ENCODE measurements around the gene XRCC1.

Gene XRCC1

DNA sequence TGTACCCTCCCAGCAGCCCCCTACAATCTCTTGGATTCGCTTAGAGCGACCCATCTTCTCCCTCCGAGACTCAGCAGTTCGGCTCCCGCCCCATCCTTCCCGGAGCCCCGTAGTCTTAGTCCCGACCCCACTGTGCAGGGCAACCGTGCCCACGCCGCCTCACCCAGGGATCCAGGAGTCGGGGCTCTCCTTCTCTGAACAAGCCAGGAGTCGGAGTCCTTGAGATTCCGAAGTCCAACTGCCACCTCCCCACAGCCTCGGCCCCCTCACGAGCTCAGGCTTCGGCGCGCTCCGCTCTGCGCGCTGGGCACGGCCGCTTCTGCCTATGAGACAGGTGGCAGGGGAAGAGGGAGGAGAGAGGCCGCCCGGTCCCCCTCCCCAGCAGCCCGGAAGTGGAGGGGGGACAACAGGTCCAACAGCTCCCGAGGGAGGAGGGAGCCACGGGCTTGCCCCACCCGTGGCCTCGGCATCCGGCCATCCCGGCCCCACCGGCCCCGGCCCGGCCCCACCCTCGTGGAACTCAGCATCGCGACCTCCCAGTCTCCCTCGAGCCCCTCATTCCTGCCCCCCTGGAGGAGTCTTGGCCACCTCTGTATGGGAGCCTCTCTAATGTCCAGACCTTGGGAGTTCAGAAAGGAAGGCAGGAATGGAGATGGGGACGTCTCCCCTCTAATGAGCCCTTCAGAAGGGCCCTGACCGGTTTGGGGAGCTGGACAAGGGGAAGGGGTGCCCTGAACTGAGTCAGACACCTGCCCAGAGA, 70.7 kb downstream of the XRCC1 start, which contains the start of gene PHLDB3 (continued):
- TF ChIP-seq, protein P1, sequence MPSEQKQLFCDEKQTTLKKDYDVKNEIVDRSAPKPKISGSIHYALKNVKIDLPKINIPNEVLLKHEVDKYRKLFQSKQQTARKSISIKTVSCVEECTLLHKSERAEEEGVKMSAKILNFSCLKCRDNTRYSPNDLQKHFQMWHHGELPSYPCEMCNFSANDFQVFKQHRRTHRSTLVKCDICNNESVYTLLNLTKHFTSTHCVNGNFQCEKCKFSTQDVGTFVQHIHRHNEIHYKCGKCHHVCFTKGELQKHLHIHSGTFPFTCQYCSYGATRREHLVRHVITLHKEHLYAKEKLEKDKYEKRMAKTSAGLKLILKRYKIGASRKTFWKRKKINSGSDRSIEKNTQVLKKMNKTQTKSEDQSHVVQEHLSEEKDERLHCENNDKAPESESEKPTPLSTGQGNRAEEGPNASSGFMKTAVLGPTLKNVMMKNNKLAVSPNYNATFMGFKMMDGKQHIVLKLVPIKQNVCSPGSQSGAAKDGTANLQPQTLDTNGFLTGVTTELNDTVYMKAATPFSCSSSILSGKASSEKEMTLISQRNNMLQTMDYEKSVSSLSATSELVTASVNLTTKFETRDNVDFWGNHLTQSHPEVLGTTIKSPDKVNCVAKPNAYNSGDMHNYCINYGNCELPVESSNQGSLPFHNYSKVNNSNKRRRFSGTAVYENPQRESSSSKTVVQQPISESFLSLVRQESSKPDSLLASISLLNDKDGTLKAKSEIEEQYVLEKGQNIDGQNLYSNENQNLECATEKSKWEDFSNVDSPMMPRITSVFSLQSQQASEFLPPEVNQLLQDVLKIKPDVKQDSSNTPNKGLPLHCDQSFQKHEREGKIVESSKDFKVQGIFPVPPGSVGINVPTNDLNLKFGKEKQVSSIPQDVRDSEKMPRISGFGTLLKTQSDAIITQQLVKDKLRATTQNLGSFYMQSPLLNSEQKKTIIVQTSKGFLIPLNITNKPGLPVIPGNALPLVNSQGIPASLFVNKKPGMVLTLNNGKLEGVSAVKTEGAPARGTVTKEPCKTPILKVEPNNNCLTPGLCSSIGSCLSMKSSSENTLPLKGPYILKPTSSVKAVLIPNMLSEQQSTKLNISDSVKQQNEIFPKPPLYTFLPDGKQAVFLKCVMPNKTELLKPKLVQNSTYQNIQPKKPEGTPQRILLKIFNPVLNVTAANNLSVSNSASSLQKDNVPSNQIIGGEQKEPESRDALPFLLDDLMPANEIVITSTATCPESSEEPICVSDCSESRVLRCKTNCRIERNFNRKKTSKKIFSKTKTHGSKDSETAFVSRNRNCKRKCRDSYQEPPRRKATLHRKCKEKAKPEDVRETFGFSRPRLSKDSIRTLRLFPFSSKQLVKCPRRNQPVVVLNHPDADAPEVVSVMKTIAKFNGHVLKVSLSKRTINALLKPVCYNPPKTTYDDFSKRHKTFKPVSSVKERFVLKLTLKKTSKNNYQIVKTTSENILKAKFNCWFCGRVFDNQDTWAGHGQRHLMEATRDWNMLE (tag by site-specific recombination; conservative IDR thresholded peaks at IDR 0.05; ENCODE audit: low read depth) = no peak; the same call in 1 of the 2 replicates
- TF ChIP-seq KLF7 (tag by site-specific recombination; IDR thresholded peaks at IDR 0.05; ENCODE audit: borderline replicate concordance) = peak; percentile 63
- no peak for TF ChIP-seq ZNF571 (tag by site-specific recombination; IDR thresholded peaks at IDR 0.05)
- TF ChIP-seq ZNF239 (tag by site-specific recombination; IDR thresholded peaks at IDR 0.05) = 0 out of 2 replicates have a peak, but pooled peaks have one; percentile 25
- TF ChIP-seq, protein P2, sequence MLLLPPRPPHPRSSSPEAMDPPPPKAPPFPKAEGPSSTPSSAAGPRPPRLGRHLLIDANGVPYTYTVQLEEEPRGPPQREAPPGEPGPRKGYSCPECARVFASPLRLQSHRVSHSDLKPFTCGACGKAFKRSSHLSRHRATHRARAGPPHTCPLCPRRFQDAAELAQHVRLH (tag by site-specific recombination; IDR thresholded peaks at IDR 0.05) = no peak
- no peak for TF ChIP-seq ZNF768 (tag by site-specific recombination; IDR thresholded peaks at IDR 0.05)
- no peak for TF ChIP-seq ZNF133 (tag by site-specific recombination; IDR thresholded peaks at IDR 0.05)
- no peak for TF ChIP-seq ZNF654 (tag by site-specific recombination; IDR thresholded peaks at IDR 0.05; ENCODE audit: low read depth)
- no peak for TF ChIP-seq ZSCAN23 (tag by site-specific recombination; IDR thresholded peaks at IDR 0.05)
- no peak for TF ChIP-seq ZNF155 (tag by site-specific recombination; IDR thresholded peaks at IDR 0.05)
- no peak for TF ChIP-seq ZNF350 (tag by site-specific recombination; IDR thresholded peaks at IDR 0.05)
- no peak for TF ChIP-seq ZNF138 (tag by site-specific recombination; IDR thresholded peaks at IDR 0.05; ENCODE audit: borderline replicate concordance)
- TF ChIP-seq ZNF121 (tag by site-specific recombination; IDR thresholded peaks at IDR 0.05) = no peak
- TF ChIP-seq MEIS1 (CRISPR knock-in tag; IDR thresholded peaks at IDR 0.05; ENCODE audit: borderline replicate concordance) = no peak
- peak; percentile 84 for TF ChIP-seq ZNF341 (tag by site-specific recombination; IDR thresholded peaks at IDR 0.05; ENCODE audit: low read depth)
- TF ChIP-seq, protein P3, sequence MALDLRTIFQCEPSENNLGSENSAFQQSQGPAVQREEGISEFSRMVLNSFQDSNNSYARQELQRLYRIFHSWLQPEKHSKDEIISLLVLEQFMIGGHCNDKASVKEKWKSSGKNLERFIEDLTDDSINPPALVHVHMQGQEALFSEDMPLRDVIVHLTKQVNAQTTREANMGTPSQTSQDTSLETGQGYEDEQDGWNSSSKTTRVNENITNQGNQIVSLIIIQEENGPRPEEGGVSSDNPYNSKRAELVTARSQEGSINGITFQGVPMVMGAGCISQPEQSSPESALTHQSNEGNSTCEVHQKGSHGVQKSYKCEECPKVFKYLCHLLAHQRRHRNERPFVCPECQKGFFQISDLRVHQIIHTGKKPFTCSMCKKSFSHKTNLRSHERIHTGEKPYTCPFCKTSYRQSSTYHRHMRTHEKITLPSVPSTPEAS (tag by site-specific recombination; IDR thresholded peaks at IDR 0.05) = 0 out of 2 replicates have a peak, but pooled peaks have one; percentile 21
- no peak for TF ChIP-seq ZNF394 (tag by site-specific recombination; IDR thresholded peaks at IDR 0.05; ENCODE audit: borderline replicate concordance)
- TF ChIP-seq, protein P4, sequence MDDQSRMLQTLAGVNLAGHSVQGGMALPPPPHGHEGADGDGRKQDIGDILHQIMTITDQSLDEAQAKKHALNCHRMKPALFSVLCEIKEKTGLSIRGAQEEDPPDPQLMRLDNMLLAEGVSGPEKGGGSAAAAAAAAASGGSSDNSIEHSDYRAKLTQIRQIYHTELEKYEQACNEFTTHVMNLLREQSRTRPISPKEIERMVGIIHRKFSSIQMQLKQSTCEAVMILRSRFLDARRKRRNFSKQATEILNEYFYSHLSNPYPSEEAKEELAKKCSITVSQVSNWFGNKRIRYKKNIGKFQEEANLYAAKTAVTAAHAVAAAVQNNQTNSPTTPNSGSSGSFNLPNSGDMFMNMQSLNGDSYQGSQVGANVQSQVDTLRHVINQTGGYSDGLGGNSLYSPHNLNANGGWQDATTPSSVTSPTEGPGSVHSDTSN (CRISPR knock-in tag; IDR thresholded peaks at IDR 0.05) = no peak
- TF ChIP-seq, protein P5, sequence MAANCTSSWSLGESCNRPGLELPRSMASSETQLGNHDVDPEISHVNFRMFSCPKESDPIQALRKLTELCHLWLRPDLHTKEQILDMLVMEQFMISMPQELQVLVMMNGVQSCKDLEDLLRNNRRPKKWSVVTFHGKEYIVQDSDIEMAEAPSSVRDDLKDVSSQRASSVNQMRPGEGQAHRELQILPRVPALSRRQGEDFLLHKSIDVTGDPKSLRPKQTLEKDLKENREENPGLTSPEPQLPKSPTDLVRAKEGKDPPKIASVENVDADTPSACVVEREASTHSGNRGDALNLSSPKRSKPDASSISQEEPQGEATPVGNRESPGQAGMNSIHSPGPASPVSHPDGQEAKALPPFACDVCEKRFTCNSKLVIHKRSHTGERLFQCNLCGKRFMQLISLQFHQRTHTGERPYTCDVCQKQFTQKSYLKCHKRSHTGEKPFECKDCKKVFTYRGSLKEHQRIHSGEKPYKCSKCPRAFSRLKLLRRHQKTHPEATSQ (tag by site-specific recombination; IDR thresholded peaks at IDR 0.05) = no peak
- TF ChIP-seq, protein P6, sequence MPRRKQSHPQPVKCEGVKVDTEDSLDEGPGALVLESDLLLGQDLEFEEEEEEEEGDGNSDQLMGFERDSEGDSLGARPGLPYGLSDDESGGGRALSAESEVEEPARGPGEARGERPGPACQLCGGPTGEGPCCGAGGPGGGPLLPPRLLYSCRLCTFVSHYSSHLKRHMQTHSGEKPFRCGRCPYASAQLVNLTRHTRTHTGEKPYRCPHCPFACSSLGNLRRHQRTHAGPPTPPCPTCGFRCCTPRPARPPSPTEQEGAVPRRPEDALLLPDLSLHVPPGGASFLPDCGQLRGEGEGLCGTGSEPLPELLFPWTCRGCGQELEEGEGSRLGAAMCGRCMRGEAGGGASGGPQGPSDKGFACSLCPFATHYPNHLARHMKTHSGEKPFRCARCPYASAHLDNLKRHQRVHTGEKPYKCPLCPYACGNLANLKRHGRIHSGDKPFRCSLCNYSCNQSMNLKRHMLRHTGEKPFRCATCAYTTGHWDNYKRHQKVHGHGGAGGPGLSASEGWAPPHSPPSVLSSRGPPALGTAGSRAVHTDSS (tag by site-specific recombination; IDR thresholded peaks at IDR 0.05) = no peak
- TF ChIP-seq ZNF302 (tag by site-specific recombination; IDR thresholded peaks at IDR 0.05; ENCODE audit: low read depth) = no peak
- TF ChIP-seq ZNF423 (tag by site-specific recombination; IDR thresholded peaks at IDR 0.05) = no peak
- no peak for TF ChIP-seq ZNF416 (tag by site-specific recombination; IDR thresholded peaks at IDR 0.05)
- TF ChIP-seq ZNF501 (tag by site-specific recombination; IDR thresholded peaks at IDR 0.05) = peak; percentile 70
- no peak for TF ChIP-seq ZNF10 (tag by site-specific recombination; IDR thresholded peaks at IDR 0.05)
- no peak for TF ChIP-seq GLI2 (tag by site-specific recombination; IDR thresholded peaks at IDR 0.05; ENCODE audit: borderline replicate concordance, low read depth)
- no peak for TF ChIP-seq ZNF521 (tag by site-specific recombination; IDR thresholded peaks at IDR 0.05)
- TF ChIP-seq, protein P7, sequence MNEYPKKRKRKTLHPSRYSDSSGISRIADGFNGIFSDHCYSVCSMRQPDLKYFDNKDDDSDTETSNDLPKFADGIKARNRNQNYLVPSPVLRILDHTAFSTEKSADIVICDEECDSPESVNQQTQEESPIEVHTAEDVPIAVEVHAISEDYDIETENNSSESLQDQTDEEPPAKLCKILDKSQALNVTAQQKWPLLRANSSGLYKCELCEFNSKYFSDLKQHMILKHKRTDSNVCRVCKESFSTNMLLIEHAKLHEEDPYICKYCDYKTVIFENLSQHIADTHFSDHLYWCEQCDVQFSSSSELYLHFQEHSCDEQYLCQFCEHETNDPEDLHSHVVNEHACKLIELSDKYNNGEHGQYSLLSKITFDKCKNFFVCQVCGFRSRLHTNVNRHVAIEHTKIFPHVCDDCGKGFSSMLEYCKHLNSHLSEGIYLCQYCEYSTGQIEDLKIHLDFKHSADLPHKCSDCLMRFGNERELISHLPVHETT (tag by site-specific recombination; IDR thresholded peaks at IDR 0.05) = no peak

All from HEK293 (cell line).